Lower leg skin (tissue), 4 donors: Measurements from ENCODE around the gene OR5H15. TPM values are rescaled to one million over a fixed set of nuclear protein-coding genes. Genes with fewer than 3 reads are reported as not detected.
"Not testable (repeated sequence)": the region's sequence is repeated elsewhere in the genome, so short reads cannot be mapped to it uniquely, and the experiment has no call there.

ENCODE experiments used
- DNase-seq, 2 donors: peaks; one replicate each; pipeline ENCODE4 v3.0.0-alpha.2; 2019; ENCODE audit warnings: low spot score in 2 of 2
- H3K4me3 ChIP-seq: fragments of 200-600 bp; sonication (generic); 2 replicates; pipeline ENCODE4 v1.5.1; 2017; ENCODE audit warnings: mild to moderate bottlenecking, low read depth; ENCODE audit not compliant: poor library complexity, severe bottlenecking
- CTCF ChIP-seq, 3 donors: fragments of 450-650 bp; IDR thresholded peaks; one replicate each; pipeline ENCODE4 v1.5.1; 2016; ENCODE audit warnings: antibody characterized with exemption in 3 of 3, mild to moderate bottlenecking in 3 of 3, moderate library complexity in 2 of 3
- POLR2A ChIP-seq, 2 donors: fragments of 450-650 bp; IDR thresholded peaks; one replicate each; pipeline ENCODE4 v1.6.1; 2016 to 2017; ENCODE audit warnings: antibody characterized with exemption in 2 of 2, mild to moderate bottlenecking in 1 of 2, moderate library complexity in 1 of 2
- WGBS, 2 donors: methylation state at CpG; one replicate each; pipeline ENCODE4 v1.1.5; 2018; 5-methylcytosine and 5-hydroxymethylcytosine counted together
- intact Hi-C: fragments of 100-400 bp; cut with DNase I; formaldehyde crosslinking; loops from one replicate; pipeline ENCODE4 v1.15.0; 2023; ENCODE audit warnings: low total_unique reads
- total RNA-seq, 4 donors: library from RNA; depleted of rRNA; stranded (reverse); fragments of >200 nt; gene quantifications; one replicate each; pipeline ENCODE4 v1.1.0, GENCODE V29; 2016

The OR5H15 gene
- total RNA-seq, 4 donors from 2014 or later, result not detected

DNA sequence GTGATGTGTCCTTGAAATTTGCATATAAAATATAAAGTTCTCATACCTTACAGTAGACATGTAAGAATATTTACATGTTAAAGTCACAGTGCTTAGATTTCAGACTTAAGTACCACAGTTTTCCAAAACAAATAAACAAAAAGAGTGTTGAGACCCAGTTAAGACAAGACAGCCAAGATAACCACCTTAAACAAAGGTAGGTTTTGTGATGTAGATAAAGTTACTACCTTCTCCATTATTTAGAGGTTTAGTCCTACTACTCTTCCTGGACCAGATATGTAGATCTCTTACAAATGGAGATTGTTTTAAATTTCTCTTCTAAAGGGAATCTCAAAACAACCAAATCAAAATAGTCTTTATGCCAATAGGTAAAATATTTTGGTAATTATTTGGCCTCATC is 15.7 kb downstream of the OR5H15 start:
- intact Hi-C loops, result no loop called here
- H3K4me3 ChIP-seq, result no peak overlapping the region
- DNase-seq, result no peak
- TF ChIP-seq POLR2A (IDR thresholded peaks at IDR 0.05) (no peak), CTCF (IDR thresholded peaks at IDR 0.05) (no peak)

GRCh38 chr3:98185180-98185579 is 18.7 kb downstream of the OR5H15 start:
- TF ChIP-seq CTCF (IDR thresholded peaks at IDR 0.05), result no peak
- TF ChIP-seq POLR2A (IDR thresholded peaks at IDR 0.05), result no peak
- no peak overlapping the region for H3K4me3 ChIP-seq
- DNase-seq, result no peak
- intact Hi-C loops, result no loop called here

DNA sequence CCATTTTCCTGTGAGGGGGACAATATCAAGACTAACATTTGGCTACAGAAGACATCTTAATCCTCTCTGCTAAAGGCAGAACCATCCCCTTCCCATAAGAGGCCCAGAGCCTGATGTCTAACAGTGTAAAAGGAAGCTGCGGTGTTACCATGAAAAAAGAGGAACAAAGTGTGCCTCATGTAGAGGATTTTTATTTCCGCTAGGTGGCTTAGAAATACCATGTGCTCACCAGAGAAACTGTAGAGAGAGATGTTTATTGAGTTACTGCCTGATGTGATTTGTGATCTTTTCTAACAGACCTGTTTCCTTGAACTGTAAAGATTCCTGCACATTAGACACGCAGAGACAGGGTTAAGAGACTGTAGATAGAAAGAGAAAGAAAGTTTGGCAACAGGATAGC is 22.0 kb downstream of the OR5H15 start:
- no peak for TF ChIP-seq CTCF (IDR thresholded peaks at IDR 0.05)
- no peak for TF ChIP-seq POLR2A (IDR thresholded peaks at IDR 0.05)
- WGBS, 2 donors, result 17 to 34% methylated on average over 3 of the region's 3 CpGs
- no peak for DNase-seq
- H3K4me3 ChIP-seq, result no peak overlapping the region
- intact Hi-C loops, result no loop called here

DNA sequence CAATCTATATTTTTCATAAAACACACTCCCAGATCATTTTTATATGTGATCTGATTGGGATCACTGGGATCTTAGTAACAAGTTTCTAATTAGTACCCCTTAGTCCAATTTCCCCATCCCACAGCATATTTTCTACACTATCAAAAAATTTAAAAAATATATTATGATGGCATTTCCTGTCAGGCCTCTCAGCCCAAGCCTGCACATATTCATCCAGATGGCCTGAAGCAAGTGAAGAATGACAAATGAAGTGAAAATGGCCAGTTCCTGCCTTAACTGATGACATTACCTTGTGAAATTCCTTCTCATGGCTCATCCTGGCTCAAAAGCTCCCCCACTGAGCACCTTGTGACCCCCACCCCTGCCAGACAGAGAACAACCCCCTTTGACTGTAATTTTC is 24.4 kb downstream of the OR5H15 start:
- DNase-seq, H3K4me3 ChIP-seq, intact Hi-C loops: not testable (repeated sequence)

- intact Hi-C loops, result not testable (repeated sequence)
Measured at GRCh38 chr3:98196293-98196692, 29.8 kb downstream of the OR5H15 start.

GRCh38 chr3:98199020-98199419 is 32.5 kb downstream of the OR5H15 start:
- 63% methylated on average over 1 of the region's 1 CpG for WGBS, 2 donors
- intact Hi-C loops, result no loop called here
- TF ChIP-seq POLR2A (IDR thresholded peaks at IDR 0.05), result no peak
- no peak for TF ChIP-seq CTCF (IDR thresholded peaks at IDR 0.05)
- DNase-seq, result no peak
- no peak overlapping the region for H3K4me3 ChIP-seq

More at GRCh38 chr3:98196293-98196692, 29.8 kb downstream of the OR5H15 start:
- whole genome bisulfite sequencing, 2 donors, result 78 to 80% methylated on average over 2 of the region's 2 CpGs
- DNase-seq, H3K4me3 ChIP-seq: not testable (repeated sequence)

DNA sequence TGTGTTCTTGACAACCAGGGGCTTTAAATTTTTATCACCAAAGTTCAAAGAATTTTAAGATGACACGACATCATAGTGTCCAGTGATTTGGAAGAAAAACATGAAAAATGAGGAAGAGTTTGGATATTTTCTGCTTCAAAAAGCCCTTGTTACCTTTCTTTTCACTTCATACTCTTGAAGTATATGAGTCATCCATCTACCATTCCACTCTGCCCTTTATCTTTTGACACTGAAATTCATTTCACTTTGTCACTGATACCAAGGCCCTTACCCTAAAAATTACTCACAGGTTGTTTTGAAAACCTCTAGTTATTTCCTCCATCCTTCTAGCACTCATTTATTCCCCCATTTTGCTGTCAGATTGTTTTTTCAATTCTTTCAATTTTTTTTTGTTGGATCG is 42.7 kb downstream of the OR5H15 start:
- 81 to 90% methylated on average over 2 of the region's 2 CpGs for WGBS, 2 donors
- intact Hi-C loops, result no loop called here
- TF ChIP-seq POLR2A (IDR thresholded peaks at IDR 0.05) (no peak), CTCF (IDR thresholded peaks at IDR 0.05) (no peak)
- H3K4me3 ChIP-seq, result no peak overlapping the region
- DNase-seq, result no peak
